ENCODE measurements around the gene DIO1. TPM values are rescaled to one million over a fixed set of nuclear protein-coding genes. Genes with fewer than 3 reads are reported as not detected.

The DIO1 gene
- total and polyA plus RNA-seq, 2 of the 8 experiments (the other 6 are each of a cell fraction or from before 2014, with no cell fraction given) = 0.14 TPM; not detected in 1

DNA sequence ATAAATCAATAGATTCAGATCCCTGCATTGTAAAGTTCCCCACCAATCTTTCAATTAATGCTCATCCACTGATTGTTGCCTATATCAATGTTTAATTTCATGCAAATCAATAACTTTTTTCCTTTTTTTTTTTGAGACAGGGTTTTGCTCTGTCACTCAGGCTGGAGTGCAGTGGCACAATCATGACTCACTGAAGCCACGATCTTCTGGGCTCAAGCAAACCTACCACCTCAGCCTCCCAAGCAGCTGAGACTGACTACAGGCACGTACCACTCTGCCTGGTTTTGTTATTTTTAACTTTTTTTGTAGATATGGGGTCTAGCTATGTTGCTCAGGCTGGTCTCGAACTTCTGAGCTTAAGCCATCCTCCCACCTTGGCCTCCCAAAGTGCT lies 25.7 kb downstream of the DIO1 start:
- Histone ChIP-seq H2BK5ac (ENCODE audit: low read depth, low read length) (no peak overlapping the region), H3K4me1 (replicated peaks in 1 of 4; ENCODE audit: control insufficient read depth in 3 of 4, insufficient read depth in 4 of 4, low read length in 3 of 4) (0 out of 7 replicates have a peak, but pooled peaks cover 0 to 2% (median 0%) of the 10 kb centered on the region in 4 experiments), H2AK5ac (ENCODE audit: low read depth, low read length) (no peak overlapping the region), H3K18ac (ENCODE audit: extremely low read depth, low read length) (no peak overlapping the region), H3K14ac (ENCODE audit: insufficient read length) (no peak overlapping the region), H3K27ac (ENCODE audit: low read depth, low read length) (no peak overlapping the region), H3K9ac (replicated peaks in 1 of 4; ENCODE audit: extremely low read depth in 1 of 4, low read depth in 3 of 4, low read length in 3 of 4) (no peak overlapping the region), H2BK20ac (ENCODE audit: low read length) (no peak overlapping the region), H3K23me2 (ENCODE audit: low read depth, low read length) (no peaks in the 10 kb centered on the region), H3K79me1 (ENCODE audit: low read depth, low read length) (no peaks in the 10 kb centered on the region), H3K23ac (ENCODE audit: insufficient read length) (no peak overlapping the region), H2BK12ac (ENCODE audit: low read depth, low read length) (no peak overlapping the region), H4K5ac (ENCODE audit: insufficient read length, low read depth, low read length) (no peak overlapping the region), H3K56ac (replicated peaks; ENCODE audit: insufficient read length, low read depth, low read length) (no peak overlapping the region), H3K36me3 (ENCODE audit: control insufficient read depth in 2 of 4, insufficient read depth in 4 of 4, low read length in 3 of 4) (peaks cover 0 to 7% (median 1%) of the 10 kb centered on the region in 4 experiments; a peak in 3 of 8 replicates), H4K91ac (replicated peaks; ENCODE audit: insufficient read length, low read length) (no peak overlapping the region), H3K4me3 (ENCODE audit: extremely low read depth in 1 of 4, insufficient read depth in 2 of 4, low read depth in 3 of 4, low read length in 4 of 4) (no peak overlapping the region), H3K4ac (replicated peaks; ENCODE audit: insufficient read length, low read depth, low read length) (no peak overlapping the region), H4K8ac (ENCODE audit: extremely low read depth, insufficient read depth, low read length) (no peak overlapping the region), H2BK15ac (ENCODE audit: low read length) (no peak overlapping the region), H3K27me3 (replicated peaks in 1 of 4; ENCODE audit: control insufficient read depth in 3 of 4, extremely low read depth in 1 of 4, insufficient read depth in 3 of 4, low read length in 3 of 4) (no peaks in the 10 kb centered on the region), H3K9me3 (ENCODE audit: insufficient read depth in 2 of 2, low read depth in 1 of 2, low read length in 1 of 2) (no peaks in the 10 kb centered on the region), H2BK120ac (replicated peaks; ENCODE audit: low read depth, low read length) (no peak overlapping the region), H3K79me2 (ENCODE audit: control insufficient read depth in 1 of 2, insufficient read depth in 2 of 2, low read length in 2 of 2) (no peaks in the 10 kb centered on the region), H2AFZ (ENCODE audit: low read length) (no peak overlapping the region), H3K4me2 (ENCODE audit: insufficient read depth in 1 of 2, low read depth in 2 of 2, low read length in 2 of 2) (no peak overlapping the region), H4K20me1 (replicated peaks in 1 of 2; ENCODE audit: control insufficient read depth in 1 of 2, insufficient read depth in 2 of 2, low read length in 2 of 2) (peaks cover 0 to 2% of the 10 kb centered on the region in 2 experiments)
- no peak for DNase-seq (ENCODE audit: low read depth in 1 of 2, low spot score in 2 of 2)
- FAIRE-seq = no peak
- TF ChIP-seq PHF8 (conservative IDR thresholded peaks at IDR 0.05; ENCODE audit: low read depth, low read length) (no peak), CBX5 (IDR thresholded peaks at IDR 0.05; ENCODE audit: low read depth, low read length) (no peak), RFX5 (IDR thresholded peaks at IDR 0.05; ENCODE audit: borderline replicate concordance, low read depth, low read length) (no peak)
- CTCF ChIA-PET (ENCODE audit: partially characterized antibody) = interaction anchor here (1.1 to 1.5 kb wide), 2 partner anchors 16 to 40 kb away, joined by 4 read pairs; no protein-coding TSS in a partner anchor
- 86% methylated on average over 3 of the region's 3 CpGs; no CpG with 5 or more reads in 1 of the 2 experiments for WGBS, 2 experiments (ENCODE audit: extremely low coverage in 1 of 2, insufficient coverage in 1 of 2, insufficient read length in 1 of 2, insufficient replicate concordance in 2 of 2, low coverage in 1 of 2, low lambda C conversion rate in 2 of 2, missing lambda C conversion rate in 1 of 2)
- POLR2A ChIA-PET (ENCODE audit: partially characterized antibody) = interaction anchor here (0.6 kb wide), 1 partner anchor 193 kb away, joined by 3 read pairs; no protein-coding TSS in a partner anchor

Data from H1 (cell line).